Right ventricle myocardium superior (tissue), 1 donor: ENCODE results near the gene MICOS13. TPM values are rescaled to one million over a fixed set of nuclear protein-coding genes. Genes with fewer than 3 reads are reported as not detected.
"Not testable (repeated sequence)": the region's sequence is repeated elsewhere in the genome, so short reads cannot be mapped to it uniquely, and the experiment has no call there.

Experiments
- ATAC-seq: fragments of 200-7000 bp; cut with Tn5 transposase; one replicate; pipeline ENCODE4 v1.9.1; 2020; ENCODE audit warnings: mild to moderate bottlenecking; ENCODE audit not compliant: poor library complexity
- DNase-seq: peaks from one replicate; pipeline ENCODE4 v3.0.0-alpha.2; 2020
- intact Hi-C: fragments of 100-400 bp; cut with DNase I; formaldehyde crosslinking; loops from one replicate; pipeline ENCODE4 v1.11.2; 2022
- total RNA-seq: library from RNA; stranded (reverse); fragmentation: NEBNext Ultra II Directional; extraction: Animal tissue kit (Norgen Biotek cat#: 25700); gene quantifications from one replicate; pipeline ENCODE4 v1.2.1, GENCODE V29; 2021
- donor health status: DM: no; HTN: yes; CAD: no; lungs with severe emphysema.

MICOS13 gene
- total RNA-seq, 1 donor from 2014 or later, result 165 TPM

DNA sequence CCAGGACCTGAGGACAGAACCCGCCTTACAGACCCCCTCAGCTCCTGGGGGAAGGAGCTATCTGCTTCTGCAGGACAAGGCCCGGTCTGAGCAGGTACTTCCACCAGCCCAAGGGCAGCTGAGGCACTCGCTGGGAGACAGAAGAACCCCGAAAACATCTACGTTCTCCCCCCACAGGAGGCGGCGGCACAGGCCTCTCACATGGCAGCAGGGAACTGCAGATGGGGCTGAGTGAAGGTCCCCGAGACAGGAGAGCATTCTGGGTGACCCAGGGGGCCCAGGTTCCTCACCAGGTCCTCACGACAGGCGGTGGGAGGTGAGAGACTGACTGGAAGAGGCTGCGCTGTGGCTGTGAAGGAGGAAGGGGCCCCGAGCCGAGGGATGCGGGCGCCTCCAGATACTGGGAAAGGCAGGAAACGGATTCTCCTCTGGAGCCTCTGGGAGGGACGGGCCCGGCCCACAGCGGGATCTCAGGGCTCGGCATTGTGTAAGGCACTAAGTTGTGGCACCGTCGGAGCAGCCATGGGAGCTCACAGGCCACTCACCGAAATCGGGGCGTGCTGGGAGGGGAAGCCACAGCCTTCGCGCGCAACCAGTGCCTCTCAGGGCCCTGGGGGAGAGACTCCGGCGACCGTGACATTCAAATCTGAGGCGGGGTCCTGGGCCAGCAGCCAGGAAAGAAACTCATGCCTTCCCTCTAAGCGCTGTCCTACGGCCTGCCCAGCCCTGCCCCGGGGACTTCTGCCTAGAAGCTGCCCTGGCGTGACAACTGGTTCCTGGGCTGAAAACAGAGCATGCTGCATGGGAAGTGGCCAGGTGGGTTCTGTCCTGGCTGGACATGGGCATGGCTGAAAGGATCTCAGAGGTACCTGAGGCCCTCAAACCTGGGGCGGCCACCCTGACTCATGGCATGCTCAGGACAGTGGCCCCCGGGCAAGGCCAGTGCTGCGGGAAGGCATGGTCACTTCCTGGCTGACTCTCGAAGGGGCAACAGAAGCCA lies 23.8 kb upstream of the MICOS13 start:
- DNase-seq (no peak), ATAC-seq (no peak)
- intact Hi-C loops, result no loop called here

DNA sequence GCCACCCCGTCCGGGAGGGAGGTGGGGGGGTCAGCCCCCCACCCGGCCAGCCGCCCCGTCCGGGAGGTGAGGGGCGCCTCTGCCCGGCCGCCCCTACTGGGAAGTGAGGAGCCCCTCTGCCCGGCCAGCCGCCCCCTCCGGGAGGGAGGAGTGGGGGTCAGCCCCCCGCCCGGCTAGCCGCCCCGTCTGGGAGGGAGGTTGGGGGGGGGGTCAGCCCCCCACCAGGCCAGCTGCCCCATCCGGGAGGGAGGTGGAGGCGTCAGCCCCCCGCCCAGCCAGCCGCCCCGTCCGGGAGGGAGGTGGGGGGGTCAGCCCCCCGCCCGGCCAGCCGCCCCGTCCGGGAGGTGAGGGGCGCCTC lies 21.7 kb upstream of the MICOS13 start:
- ATAC-seq, DNase-seq, intact Hi-C loops: not testable (repeated sequence)

DNA sequence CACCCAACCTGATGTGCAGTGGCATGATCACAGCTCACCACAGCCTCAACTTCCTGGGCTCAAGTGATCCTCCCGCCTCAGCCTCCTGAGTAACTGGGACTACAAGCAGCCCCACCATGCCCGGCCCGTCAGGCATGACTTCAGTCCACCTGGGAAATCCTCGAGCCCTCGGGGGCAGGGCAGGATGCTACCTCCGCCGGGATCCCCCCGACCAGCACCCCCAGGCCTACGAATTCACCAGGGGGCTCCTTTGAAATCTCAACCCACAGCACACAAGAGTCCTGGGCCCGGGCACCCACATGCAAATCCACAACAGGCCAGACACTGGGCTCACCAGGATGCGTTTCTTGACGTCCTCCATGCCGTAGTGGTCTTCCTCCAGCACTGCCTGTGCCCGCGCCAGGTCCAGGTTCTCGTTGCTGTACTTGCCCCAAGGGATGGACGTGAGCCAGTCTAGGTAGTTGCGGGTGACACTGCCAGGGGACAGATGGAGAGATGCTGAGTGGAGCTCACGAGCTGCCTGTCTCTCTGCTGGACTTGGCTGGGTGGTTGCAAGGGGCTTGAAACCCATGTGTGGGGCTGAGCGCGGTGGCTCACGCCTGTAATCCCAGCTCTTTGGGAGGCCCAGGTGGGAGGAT lies 20.3 kb upstream of the MICOS13 start:
- no peak for DNase-seq
- ATAC-seq, result no peak
- intact Hi-C loops, result no loop called here

DNA sequence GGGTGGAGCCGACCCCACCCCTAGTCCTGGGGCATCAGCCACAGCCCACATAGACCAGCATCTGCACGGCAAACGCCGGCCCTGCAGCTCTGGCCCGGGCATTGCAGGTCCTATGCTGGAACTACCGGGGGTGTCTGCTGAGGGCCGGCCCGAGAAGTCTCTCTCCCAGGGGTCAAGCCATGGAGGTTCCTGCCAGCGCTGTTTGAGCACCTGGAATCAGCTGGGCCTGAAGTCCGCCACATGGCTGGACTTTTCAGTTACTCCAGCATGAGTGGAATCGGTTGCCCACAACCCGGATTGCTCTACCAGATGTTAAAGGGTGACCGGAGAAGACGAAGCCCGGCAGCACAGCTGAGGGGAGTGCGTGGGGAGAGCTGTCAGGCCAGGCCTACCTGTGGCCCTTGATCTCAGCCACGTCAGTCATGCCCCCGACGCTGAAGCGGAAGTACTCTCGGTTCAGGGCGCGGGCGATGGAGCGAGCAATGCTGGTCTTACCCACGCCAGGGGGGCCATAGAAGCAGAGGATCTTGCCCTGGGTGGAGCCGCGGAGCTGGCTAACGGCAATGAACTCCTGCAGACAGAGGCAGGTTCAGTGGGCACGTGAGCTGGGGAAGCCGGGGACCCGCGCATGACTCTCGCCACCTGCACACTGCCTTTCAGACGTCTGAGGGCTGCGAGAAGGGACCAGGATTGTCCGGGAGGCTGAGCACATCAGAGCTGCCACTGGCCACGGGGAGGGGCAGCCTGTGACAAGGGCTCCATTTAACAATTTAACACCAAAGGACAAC lies 18.5 kb upstream of the MICOS13 start:
- intact Hi-C loops, result no loop called here
- no peak for DNase-seq
- no peak for ATAC-seq

DNA sequence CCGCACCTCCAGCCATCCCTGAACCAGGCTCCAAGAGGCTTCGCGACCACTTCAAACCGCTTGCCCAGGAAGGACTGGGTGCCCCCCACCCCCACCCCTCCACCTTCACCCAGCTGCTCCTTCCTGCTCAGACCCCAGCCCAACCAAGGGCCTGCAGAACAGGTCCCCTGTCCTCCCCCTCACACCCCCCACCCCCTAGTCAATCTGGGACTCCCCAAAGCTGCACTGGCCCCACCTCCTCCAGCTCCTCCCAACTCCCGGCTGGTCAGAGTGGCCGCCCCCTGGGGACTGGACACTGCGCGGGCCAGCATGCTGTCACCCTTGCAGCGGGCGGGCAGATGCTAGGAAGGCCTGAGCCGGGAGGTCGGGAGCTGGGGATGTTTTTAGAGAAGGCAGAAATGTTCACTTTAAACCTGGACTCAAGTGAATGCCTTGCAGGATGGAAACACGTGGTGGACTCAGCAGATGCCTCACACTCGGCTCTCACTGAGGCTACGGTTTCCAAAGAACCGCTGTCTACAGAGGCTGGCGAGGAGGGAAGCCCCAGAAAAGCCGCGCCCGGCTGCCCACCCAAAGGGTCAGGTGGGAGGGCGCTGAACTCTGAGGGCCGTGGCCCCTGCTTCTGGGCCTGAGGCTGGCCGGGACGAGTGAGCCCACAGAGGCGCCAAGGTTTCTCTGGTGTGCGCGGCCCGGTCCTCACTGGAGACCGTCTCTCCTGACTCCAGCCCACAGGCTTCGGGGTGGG lies 17.7 kb upstream of the MICOS13 start:
- intact Hi-C loops, result no loop called here
- DNase-seq (no peak), ATAC-seq (no peak)

DNA sequence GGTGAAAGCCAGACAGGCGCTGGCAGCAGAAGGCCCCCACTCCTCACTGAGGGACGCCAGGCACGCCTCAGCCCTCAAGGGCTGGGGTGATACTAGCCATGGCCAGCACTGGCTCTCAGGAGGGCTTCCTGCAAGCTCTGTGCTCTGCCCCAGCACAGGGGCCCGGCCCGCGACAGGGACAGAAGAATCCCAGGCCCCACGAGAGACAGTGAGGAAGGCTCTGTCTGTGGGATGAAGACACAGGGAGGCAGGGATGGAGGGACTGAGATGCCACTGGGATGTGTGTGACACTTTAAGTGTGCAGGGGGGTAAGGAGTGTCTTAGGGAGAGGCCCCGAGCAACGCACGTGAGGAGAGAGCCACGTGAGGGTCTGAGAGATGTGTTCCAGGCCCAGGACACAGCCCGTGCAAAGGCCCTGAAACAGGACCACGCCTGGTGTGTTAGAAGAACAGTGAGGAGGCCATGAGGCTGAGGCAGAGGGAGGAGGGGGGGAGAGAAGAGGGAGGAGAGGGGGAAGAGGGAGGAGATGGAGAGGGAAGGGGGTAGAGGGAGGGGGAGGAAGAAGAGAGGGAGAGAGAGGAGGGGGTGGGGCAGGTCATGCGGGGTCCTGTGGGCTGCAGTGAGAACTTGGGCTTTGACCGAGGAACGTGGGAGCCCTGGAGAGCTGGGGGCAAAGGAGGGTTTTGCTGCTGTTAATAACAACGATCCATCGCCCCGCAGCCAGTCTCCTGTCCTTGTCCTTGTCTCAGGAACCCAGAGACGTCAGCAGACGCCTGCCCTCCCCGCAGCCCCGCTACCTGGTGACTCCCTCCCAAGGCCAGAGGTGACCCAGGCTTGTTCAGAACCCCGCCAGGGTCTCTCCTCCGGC lies 16.9 kb upstream of the MICOS13 start:
- DNase-seq, result no peak
- ATAC-seq, result no peak
- intact Hi-C loops, result no loop called here

DNA sequence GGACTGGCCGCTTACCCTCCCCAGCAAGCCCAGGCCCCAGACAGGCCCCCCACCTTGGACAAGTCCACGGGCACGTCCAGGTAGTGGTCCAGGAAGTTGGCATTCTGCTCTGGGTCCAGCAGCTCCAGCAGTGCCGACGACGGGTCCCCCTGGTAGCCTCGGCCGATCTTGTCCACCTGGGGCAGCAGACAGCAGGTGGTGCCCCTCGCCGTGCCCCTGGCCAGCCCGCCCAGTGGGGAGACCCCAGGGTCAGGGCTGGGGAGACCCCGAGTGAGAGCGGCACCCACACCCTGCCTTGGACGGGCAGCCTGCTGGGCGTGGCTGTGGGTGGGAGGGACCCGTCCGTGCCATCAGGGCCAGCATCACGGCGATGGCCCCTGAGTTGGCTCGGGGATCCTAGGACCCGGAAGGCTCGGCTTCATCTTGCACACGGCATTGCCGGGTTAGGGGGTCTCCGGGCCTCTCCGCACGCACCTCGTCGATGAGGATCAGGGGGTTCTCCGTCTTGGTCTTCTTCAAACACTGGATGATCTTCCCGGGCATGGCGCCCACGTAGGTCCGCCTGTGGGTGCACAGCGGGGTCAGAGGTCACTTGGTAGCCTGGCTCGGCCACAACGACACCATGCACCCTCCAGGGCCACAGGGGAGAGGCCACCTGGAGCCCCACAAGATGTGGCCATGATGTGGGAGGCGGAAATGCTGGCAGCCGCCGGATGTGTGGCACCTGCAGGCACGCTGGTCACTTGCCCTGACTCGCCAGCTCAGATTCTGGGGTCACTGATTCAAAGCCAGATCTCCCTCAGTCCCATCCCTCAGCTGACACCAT lies 16.1 kb upstream of the MICOS13 start:
- intact Hi-C loops, result no loop called here
- ATAC-seq, result no peak

DNA sequence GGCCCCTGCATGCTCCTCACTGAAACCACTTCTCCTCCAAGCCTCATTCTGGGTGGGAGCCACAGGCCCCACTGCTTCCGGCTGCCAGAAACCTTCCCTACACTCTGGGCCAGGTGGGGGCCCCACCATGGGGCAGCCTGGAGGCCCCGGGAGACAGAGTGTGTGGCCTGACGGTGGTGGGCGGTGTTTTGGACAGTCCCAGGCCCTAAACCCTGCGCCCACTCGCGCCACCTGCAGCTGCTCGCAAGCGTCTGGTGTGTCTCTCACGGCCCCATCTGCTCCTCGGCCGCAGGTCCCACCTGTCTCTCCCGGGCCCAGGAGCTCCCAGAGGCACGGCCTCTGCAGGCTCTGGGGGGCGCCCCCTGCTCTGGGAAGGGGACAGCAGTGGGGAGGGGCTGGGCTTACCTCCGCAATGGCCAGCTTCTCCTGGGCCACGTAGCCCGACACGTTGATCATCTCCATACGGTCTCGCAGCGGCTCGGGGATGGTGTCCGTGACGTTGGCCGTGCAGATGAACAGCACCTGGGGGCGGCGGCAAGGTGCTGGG lies 15.4 kb upstream of the MICOS13 start:
- DNase-seq, result no peak
- intact Hi-C loops, result no loop called here
- no peak for ATAC-seq

More for the DNA sequence above, 16.1 kb upstream of the MICOS13 start:
- DNase-seq, result no peak

DNA sequence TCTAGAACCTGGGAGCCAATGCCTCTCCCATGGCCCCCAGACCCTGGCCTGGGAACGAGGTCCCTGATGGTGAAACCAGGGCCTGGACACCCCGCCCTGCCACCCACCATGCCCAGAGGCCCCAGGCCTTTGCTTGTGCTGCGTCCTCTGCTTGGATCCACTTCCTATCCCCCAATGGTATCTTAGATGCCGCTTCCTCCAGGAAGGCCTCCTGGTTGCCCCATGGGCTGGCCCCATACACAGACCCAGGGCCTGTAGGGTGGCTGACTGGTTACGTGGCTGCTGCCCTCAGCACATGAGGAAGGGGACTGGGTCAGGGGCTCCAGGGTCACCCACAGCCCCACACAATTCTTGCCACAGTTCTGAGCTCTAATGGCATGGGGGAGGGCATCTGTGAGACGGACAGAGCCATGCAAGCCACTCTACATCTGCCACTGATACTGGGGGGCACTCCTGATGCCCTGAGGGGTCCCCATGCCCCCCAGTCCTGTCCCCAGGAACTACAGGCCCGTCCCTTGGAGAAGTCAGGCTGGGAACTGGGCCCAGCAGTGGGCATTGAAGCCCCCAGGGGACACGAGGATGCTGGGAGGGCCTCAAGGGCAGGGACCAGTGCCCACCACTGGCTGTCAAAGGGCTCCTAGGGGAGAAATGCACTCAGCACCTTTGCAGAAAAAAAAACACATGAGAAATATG lies 14.8 kb upstream of the MICOS13 start:
- DNase-seq, result no peak
- no peak for ATAC-seq
- intact Hi-C loops, result no loop called here

DNA sequence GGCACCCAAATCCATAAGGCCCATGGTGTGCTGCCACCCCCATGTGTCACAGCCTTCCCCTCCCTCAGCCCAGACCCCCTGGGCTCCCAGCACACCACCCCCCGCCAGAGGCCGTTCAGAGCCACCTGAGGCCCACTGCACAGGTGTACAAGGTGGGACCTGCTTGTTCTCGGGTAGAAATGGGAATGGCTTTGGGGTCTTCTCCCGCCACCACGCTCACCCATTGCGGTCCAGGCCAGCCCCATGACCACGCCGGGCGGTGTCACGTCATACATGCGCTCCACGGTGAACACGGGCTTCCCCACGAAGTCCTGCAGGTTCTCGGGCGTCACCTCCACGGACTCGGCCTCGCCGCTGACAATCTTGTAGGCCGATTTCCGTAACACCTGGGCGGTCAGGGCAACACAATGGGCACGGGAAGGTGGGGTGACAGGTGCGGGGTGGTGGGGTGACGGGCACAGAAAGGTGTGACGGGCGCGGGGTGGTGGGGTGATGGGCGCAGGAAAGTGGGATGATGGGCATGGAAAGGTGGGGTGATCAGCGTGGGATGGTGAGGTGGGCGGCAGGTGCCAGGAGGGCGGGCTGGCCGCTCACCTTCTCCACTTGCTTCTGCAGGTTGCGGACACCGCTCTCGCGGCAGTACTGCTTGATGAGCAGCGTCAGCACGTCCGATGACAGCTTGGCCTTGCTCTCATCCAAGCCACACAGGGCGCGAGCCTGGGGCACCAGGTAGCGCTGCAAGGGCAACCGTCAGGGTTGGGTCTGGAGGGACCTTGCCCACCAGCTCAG lies 14.0 kb upstream of the MICOS13 start:
- DNase-seq (no peak), ATAC-seq (no peak)
- intact Hi-C loops, result no loop called here

DNA sequence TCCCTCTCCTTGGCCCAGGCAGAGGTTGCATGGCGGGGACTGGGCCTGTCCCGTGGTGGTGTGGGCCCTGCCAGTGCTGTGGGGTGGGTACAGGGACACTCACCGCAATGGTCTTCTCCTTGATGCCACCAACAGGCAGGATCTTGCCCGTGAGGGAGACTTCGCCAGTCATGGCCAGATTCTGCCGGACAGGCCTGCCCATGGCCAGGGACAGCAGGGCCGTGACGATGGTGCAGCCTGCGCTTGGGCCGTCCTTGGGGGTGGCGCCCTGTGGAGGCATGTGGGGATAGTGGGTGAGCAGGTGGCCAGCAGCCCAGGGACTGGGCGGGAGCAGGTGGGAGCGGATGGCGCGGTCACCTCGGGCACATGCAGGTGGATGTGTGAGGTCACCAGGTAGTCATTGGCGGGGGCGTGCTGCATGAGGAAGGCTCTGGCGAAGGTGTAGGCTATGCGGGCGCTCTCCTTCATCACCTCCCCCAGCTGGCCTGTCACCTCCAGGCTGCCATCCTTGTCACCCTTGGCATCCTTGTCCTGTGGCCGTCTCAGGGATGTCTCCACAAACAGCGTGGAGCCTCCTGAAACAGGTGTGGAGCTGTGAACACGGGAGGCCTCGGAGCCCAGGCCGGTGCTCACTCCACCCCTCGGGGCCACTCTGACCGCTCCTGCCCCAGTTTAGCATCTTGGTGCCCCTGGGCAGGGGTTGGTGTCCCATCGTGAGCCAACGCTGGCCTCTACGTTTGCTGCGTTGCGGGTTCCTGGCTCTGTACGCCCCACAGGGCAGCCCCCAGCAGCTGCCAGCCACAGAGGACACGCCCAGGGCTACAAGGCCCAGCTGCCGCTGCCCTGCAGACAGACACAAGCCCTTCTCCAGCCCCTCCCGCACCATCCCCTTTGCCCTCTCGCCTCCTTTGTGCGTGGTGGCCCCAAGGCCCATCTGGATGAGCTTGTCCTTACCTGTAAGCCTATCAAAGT lies 13.2 kb upstream of the MICOS13 start:
- no peak for DNase-seq
- ATAC-seq, result no peak
- intact Hi-C loops, result no loop called here

DNA sequence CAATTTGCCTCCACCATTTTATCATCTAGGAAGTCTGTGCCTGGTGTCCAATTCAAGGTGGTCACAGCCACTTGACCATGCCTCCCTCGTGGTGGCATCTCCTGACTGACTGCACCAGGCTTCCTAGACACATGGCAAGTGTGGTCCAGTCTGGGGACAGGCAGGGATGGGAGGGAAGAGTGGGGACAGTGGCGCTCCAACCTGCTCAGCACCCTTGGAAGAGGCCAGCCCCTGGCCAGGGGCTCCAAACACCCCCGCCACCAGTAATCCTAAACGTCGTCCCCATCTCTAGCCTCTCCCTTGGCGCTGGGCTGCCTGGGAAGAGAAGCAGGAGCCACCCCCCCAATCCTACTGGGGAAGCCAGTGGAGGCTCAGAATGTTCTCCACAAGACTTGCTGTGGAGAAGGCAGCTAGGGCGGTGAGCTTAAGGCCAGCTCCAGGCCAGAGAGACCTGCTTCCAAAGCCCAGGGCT lies 12.4 kb upstream of the MICOS13 start:
- intact Hi-C loops, result no loop called here
- ATAC-seq, result no peak
- no peak for DNase-seq

DNA sequence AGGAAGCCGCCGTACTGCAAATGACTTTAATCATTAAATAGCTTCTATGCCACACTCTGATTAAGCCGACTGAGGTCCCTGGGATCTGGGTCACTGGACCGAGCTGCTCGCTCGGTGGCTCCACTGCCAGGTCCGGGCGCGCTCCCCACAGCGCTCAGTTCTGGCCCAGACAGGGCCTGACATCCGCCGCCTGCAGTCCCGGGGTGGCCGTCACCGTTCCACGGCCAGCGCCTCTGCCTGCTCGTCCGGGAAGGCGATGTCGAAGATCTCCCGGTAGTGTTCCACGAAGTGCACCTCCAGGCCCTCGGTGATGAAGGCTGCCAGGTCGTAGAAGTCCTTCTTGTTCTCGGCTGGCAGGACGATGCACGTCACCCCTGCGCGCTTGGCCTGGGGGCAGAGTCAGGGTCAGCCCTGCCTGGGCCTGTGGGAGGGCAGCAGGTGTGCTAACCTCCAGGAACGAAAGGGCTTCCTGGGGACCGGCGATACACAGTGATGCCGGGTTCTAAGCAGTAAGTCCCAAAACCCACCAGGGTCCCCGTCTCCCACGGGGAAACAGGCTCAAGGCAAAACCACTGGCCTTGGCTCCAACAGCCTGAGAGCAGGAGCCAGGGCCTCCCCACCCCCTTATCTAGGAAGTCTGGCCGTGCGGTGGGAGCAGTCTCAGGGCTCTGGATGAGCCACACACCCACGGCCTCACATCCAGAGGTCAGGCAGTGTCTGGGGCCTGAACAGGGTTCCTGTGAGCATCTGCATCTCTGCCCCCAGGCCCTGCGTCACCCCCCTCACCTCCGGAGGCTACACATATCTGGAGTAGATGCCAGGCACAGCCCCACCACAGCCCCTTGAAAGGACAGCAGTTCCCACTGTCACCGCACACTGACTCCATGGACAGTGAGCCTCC lies 11.8 kb upstream of the MICOS13 start:
- intact Hi-C loops, result no loop called here
- DNase-seq (no peak), ATAC-seq (no peak)
